Endothelial cell of umbilical vein (primary cell): ENCODE data around the gene KCTD16. TPM values are rescaled to one million over a fixed set of nuclear protein-coding genes. Genes with fewer than 3 reads are reported as not detected.

Source experiments
- BruUV-seq: library from RNA; stranded (reverse); fragments of 400-500 nt; replicated peaks from 2 replicates; lab custom pipeline; 2021; lab: Mats Ljungman, UMichigan
- CTCF ChIA-PET: fragments of 300-600, 350-600 bp; sonication (Branson Sonifier 250); formaldehyde crosslinking; loops from one replicate; lab custom pipeline; 2021; ENCODE audit warnings: antibody characterized with exemption, inconsistent platforms; lab: Charles Lee
- POLR2A ChIA-PET: fragments of 300-600, 350-600 bp; sonication (Branson Sonifier 250); formaldehyde crosslinking; loops from one replicate; lab custom pipeline; 2021; ENCODE audit warnings: antibody characterized with exemption, inconsistent platforms; lab: Charles Lee
- DNase-seq: peaks from one replicate; pipeline ENCODE4 v3.0.0-alpha.2; 2011; ENCODE audit warnings: low read depth, low spot score
- FAIRE-seq: peaks from 2 replicates; lab custom pipeline; 2011; peaks lifted over from hg19 to GRCh38; lab: Jason Lieb, UNC
- H2AFZ ChIP-seq: 2 replicates; pipeline ENCODE4 v1.6.0; 2012; ENCODE audit warnings: low read depth, low read length, control low read depth, inconsistent platforms
- H3K27ac ChIP-seq: 2 replicates; pipeline ENCODE4 v1.5.1; 2011; ENCODE audit warnings: low read depth, mild to moderate bottlenecking, control low read depth, low read length, moderate library complexity; ENCODE audit not compliant: insufficient read depth
- H3K27me3 ChIP-seq, 2 experiments: 2 replicates each; pipeline versions ENCODE4 v1.6.0 to v1.6.1; 2011; ENCODE audit warnings: low read length in 2 of 2, mixed read lengths in 1 of 2; ENCODE audit not compliant: control insufficient read depth in 2 of 2, insufficient read depth in 2 of 2
- H3K36me3 ChIP-seq, 2 experiments: 2 replicates in 1 of 2; 3 replicates in 1 of 2; pipeline ENCODE4 v1.5.1; 2011; ENCODE audit warnings: low read length in 2 of 2, mild to moderate bottlenecking in 1 of 2, moderate library complexity in 1 of 2; ENCODE audit not compliant: control insufficient read depth in 2 of 2, insufficient read depth in 2 of 2; ENCODE audit errors: extremely low read depth in 1 of 2
- H3K4me1 ChIP-seq: 3 replicates; pipeline ENCODE4 v1.5.1; 2011; ENCODE audit warnings: mild to moderate bottlenecking, low read length; ENCODE audit not compliant: control insufficient read depth, insufficient read depth; ENCODE audit errors: extremely low read depth
- H3K4me2 ChIP-seq: 2 replicates; pipeline ENCODE4 v1.6.1; 2011; ENCODE audit warnings: low read length, control low read depth, mixed read lengths; ENCODE audit not compliant: insufficient read depth
- H3K4me3 ChIP-seq, 3 experiments: fragments of 200-600 bp in 1 of 3; sonication (generic), shearing (Covaris generic) in 1 of 3; replicated peaks in 1 of 3; 2 replicates each; pipeline ENCODE4 v1.5.1; 2011 to 2016; ENCODE audit warnings: control low read depth in 3 of 3, low read length in 3 of 3, mild to moderate bottlenecking in 2 of 3, inconsistent platforms in 1 of 3, low read depth in 1 of 3, moderate library complexity in 1 of 3; ENCODE audit not compliant: insufficient read depth in 1 of 3
- H3K79me2 ChIP-seq: 2 replicates; pipeline ENCODE4 v1.6.0; 2012; ENCODE audit warnings: low read length, inconsistent platforms; ENCODE audit not compliant: control insufficient read depth, insufficient read depth
- H3K9ac ChIP-seq: replicated peaks from 2 replicates; pipeline ENCODE3; 2011; ENCODE audit warnings: low read length, control low read depth; ENCODE audit not compliant: insufficient read depth; ENCODE audit errors: extremely low read depth
- H3K9me1 ChIP-seq: replicated peaks from 3 replicates; pipeline ENCODE4 v1.6.0; 2011; ENCODE audit warnings: mild to moderate bottlenecking, low read length; ENCODE audit not compliant: control insufficient read depth, insufficient read depth; ENCODE audit errors: extremely low read depth
- H3K9me3 ChIP-seq: replicated peaks from 2 replicates; pipeline ENCODE4 v1.5.1; 2012; ENCODE audit warnings: low read length, inconsistent platforms; ENCODE audit not compliant: control insufficient read depth, insufficient read depth
- H4K20me1 ChIP-seq: replicated peaks from 2 replicates; pipeline ENCODE3; 2011; ENCODE audit warnings: mild to moderate bottlenecking, low read length; ENCODE audit not compliant: control insufficient read depth, insufficient read depth; ENCODE audit errors: extremely low read depth
- CTCF ChIP-seq, 2 donors: IDR thresholded peaks; 1 replicate in 1 of 2; 2 replicates in 1 of 2; pipeline ENCODE4 v1.5.1; 2011; ENCODE audit warnings: low read length in 2 of 2, mild to moderate bottlenecking in 2 of 2, moderate library complexity in 2 of 2, control low read depth in 1 of 2, inconsistent platforms in 1 of 2, low read depth in 1 of 2; ENCODE audit not compliant: insufficient read depth in 1 of 2; ENCODE audit errors: extremely low read depth in 1 of 2
- EZH2 ChIP-seq: IDR thresholded peaks from 2 replicates; pipeline ENCODE4 v1.6.1; 2012; ENCODE audit warnings: borderline replicate concordance, low read depth, mild to moderate bottlenecking, moderate library complexity, low read length, inconsistent platforms; ENCODE audit not compliant: severe bottlenecking
- FOS ChIP-seq: IDR thresholded peaks from 2 replicates; pipeline ENCODE4 v1.6.1; 2011; ENCODE audit warnings: mild to moderate bottlenecking, low read length, moderate library complexity, borderline replicate concordance; ENCODE audit not compliant: insufficient read depth
- GATA2 ChIP-seq: IDR thresholded peaks from 2 replicates; pipeline ENCODE4 v1.7.0; 2011; ENCODE audit warnings: low read depth, mild to moderate bottlenecking, moderate library complexity, mixed read lengths, low read length; ENCODE audit not compliant: insufficient read length, insufficient read depth
- JUN ChIP-seq: IDR thresholded peaks from 2 replicates; pipeline ENCODE4 v1.6.1; 2011; ENCODE audit warnings: borderline replicate concordance, low read depth; ENCODE audit not compliant: insufficient read length, insufficient read depth
- MAX ChIP-seq: IDR thresholded peaks from 2 replicates; pipeline ENCODE4 v1.6.1; 2011; ENCODE audit not compliant: insufficient read depth, insufficient read length
- MYC ChIP-seq: IDR thresholded peaks from one replicate; pipeline ENCODE4 v1.6.1; 2011; ENCODE audit warnings: mild to moderate bottlenecking, low read depth, low read length
- POLR2AphosphoS5 ChIP-seq: IDR thresholded peaks from 2 replicates; pipeline ENCODE4 v1.6.1; 2012; ENCODE audit warnings: low read depth, mild to moderate bottlenecking, control low read depth, low read length, moderate library complexity; ENCODE audit not compliant: insufficient read depth
- dilution Hi-C: fragments of 300-500 bp; cut with MboI; formaldehyde crosslinking; loops from one replicate; pipeline ENCODE4 v1.15.0; 2019; ENCODE audit warnings: low sequenced_read_pairs; ENCODE audit not compliant: extremely low pct_ligation_motif_present
- intact Hi-C: fragments of 100-400 bp; cut with micrococcal nuclease; formaldehyde crosslinking; loops from one replicate; pipeline ENCODE4 v1.10.0; 2022
- polyA plus RNA-seq, 4 experiments: library from polyadenylated mRNA; depleted of rRNA in 3 of 4; stranded (reverse) in 3 of 4; unstranded in 1 of 4; fragments of >200 nt; gene quantifications; 2 replicates each; pipeline versions ENCODE4 v1.2.1 to v1.2.3, GENCODE V29; 2011 to 2012; ENCODE audit warnings: missing spikeins in 1 of 4
- total RNA-seq: library from RNA; stranded (reverse); gene quantifications from 2 replicates; pipeline ENCODE4 v1.2.3, GENCODE V29; 2021

The KCTD16 gene
- total and polyA plus RNA-seq, 2 donors (not counting 3 experiments of a cell fraction or from before 2014, with no cell fraction given): 0.21 to 0.49 TPM

GRCh38 chr5:144404672-144405071 lies 234.0 kb downstream of the KCTD16 start:
- H3K79me2 ChIP-seq: no peaks in the 10 kb centered on the region
- no peaks in the 10 kb centered on the region for H4K20me1 ChIP-seq
- H3K9ac ChIP-seq: no peak overlapping the region
- intact Hi-C loops (no loop called here), dilution Hi-C loops (no loop called here)
- no peak overlapping the region for H3K27ac ChIP-seq
- no peaks in the 10 kb centered on the region for H3K36me3 ChIP-seq
- H3K9me3 ChIP-seq: no peaks in the 10 kb centered on the region
- H3K4me1 ChIP-seq: no peaks in the 10 kb centered on the region
- H3K4me3 ChIP-seq: no peak overlapping the region
- ChIA-PET POLR2A (no interaction called here), CTCF (no interaction called here)
- H2AFZ ChIP-seq: no peak overlapping the region
- no peaks in the 10 kb centered on the region for H3K9me1 ChIP-seq
- TF ChIP-seq CTCF (IDR thresholded peaks at IDR 0.05; ENCODE audit: extremely low read depth in 1 of 2, insufficient read depth in 1 of 2, low read depth in 1 of 2, low read length in 2 of 2) (no peak), GATA2 (no peak), FOS (no peak), POLR2AphosphoS5 (no peak), EZH2 (no peak), MYC (no peak)
- FAIRE-seq: no peak
- no peak overlapping the region for H3K4me2 ChIP-seq
- no peak for DNase-seq
- H3K27me3 ChIP-seq: no peaks in the 10 kb centered on the region
- BruUV-seq: no TSS peak

- Histone ChIP-seq H3K79me2 (no peaks in the 10 kb centered on the region), H3K36me3 (no peaks in the 10 kb centered on the region), H3K27ac (no peak overlapping the region), H3K27me3 (no peaks in the 10 kb centered on the region), H3K4me2 (no peak overlapping the region), H3K4me1 (no peaks in the 10 kb centered on the region), H3K9me3 (no peaks in the 10 kb centered on the region), H2AFZ (no peak overlapping the region), H3K9me1 (no peaks in the 10 kb centered on the region), H3K4me3 (no peak overlapping the region), H4K20me1 (no peaks in the 10 kb centered on the region), H3K9ac (no peak overlapping the region)
- dilution Hi-C loops (no loop called here), intact Hi-C loops (no loop called here)
- TF ChIP-seq JUN: no peak
- TF ChIP-seq CTCF (IDR thresholded peaks at IDR 0.05; ENCODE audit: extremely low read depth in 1 of 2, insufficient read depth in 1 of 2, low read depth in 1 of 2, low read length in 2 of 2): no peak
- no peak for TF ChIP-seq MAX
- BruUV-seq: no TSS peak
- ChIA-PET POLR2A (no interaction called here), CTCF (no interaction called here)
- no peak for DNase-seq
- FAIRE-seq: no peak
Observed at GRCh38 chr5:144405991-144406390, 235.3 kb downstream of the KCTD16 start.
